Endometrial microvascular endothelial cells (primary cell): ENCODE measurements around the gene CLDN1. TPM values are rescaled to one million over a fixed set of nuclear protein-coding genes. Genes with fewer than 3 reads are reported as not detected.

Source experiments
- in situ Hi-C: cut with HindIII; loops from 2 replicates; pipeline ENCODE4 v1.10.0; 2017; ENCODE audit warnings: low sequenced_read_pairs, low pct_unique_long_range_greater_than_20kb; ENCODE audit errors: inconsistent ontology term
- total RNA-seq: library from RNA; depleted of rRNA; stranded (reverse); fragments of >200 nt; gene quantifications from one replicate; pipeline ENCODE4 v1.2.3, GENCODE V29; 2015; ENCODE audit errors: inconsistent ontology term

Gene CLDN1
- 48.3 TPM for total RNA-seq

GRCh38 chr3:190321789-190322603, at the start of gene CLDN1:
Gene CLDN1, minus strand, starts transcription at chr3:190322446. Its CDS starts 240 bp downstream, at chr3:190322206.
- in situ Hi-C loops, result no loop called here

DNA sequence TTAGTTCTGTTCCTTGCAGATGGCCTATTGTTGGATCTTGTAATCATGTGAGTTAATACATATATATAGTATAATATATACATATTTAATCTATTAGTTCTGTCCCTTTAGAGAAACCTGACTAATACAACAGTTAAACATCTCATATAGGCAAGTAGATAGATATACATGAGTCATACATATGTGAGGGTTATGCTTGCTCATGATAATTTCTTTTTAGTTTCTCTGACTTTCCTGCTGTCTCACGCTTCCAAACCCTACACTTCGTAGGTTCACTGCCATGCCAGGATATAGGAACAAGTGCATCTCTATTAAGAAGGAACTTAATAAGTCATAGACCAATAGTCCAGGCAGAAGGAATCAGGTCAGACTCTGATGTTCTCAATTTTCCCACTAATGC, 48.9 kb upstream of the CLDN1 start:
- in situ Hi-C loops, result no loop called here

- in situ Hi-C loops, result no loop called here
These were observed 48.1 kb upstream of the CLDN1 start for GRCh38 chr3:190370369-190370768.

DNA sequence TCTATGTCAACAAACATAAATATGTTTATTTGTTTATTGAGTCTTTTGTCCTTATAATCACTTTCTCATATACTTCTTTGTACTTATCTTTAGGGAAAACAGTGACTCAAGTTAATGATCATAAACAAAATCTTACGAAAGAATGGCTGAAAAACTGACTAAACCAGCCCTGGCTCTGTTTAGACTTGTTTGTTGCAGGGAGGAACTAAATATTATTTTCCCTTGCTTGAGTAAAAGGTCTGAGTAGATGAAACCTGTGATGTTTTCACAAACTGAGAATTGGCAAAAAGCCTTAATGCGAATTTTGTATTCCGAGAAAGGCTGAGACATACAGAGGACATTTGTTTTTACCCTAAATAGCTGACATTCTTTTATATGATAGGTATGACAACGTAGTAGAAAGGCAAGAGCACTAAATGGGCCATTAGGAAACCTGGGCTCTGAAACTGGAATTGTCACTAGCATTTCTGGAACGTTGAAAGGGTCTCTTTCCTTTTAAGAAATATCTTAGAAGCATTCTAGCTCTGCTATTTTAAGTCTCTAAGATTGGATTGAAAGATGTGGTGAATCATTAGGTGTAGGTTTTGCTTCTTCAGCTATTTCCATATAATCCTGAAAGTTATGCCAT, 47.5 kb upstream of the CLDN1 start:
- in situ Hi-C loops, result no loop called here

DNA sequence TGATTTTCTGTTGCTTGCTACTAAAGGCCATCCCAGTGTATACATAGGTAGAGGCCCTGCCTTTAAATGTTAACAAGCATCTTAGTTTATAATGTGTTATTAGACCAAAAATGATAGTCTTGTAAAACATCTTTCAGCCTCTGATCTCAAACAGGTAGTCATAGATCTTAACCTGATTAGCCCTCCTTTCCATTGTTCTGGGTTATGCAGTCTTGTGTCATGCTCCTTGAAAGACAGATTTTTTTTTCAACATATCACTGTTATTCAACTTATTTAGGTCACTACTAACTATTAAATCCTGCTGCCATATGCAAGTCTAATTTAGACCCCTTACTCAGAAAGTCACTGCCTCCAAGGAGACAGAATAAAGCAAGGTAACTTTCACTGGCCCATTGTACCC, 46.6 kb upstream of the CLDN1 start:
- in situ Hi-C loops, result no loop called here

DNA sequence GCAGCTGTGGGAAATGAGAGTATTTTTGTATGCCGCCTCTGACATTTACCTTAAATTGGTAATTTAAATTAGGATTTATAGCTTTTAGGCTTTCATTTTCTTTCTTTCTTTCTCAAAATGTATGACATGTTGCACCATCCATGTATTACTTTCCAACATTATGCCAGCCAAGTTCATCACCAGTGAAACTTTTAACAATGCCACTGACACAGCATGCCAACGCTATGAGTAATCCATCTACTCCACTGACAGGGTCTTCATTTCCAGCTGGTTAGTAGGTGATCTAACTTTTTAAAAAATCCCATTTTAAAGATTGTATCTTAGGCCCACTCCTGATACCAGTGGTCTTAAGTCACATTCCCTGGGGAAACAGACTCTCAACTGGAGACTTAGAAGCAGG, 43.9 kb upstream of the CLDN1 start:
- in situ Hi-C loops, result no loop called here

- in situ Hi-C loops, result no loop called here
These were observed 40.0 kb upstream of the CLDN1 start for GRCh38 chr3:190362258-190362657.

- in situ Hi-C loops, result no loop called here
These were observed 39.5 kb upstream of the CLDN1 start for GRCh38 chr3:190361791-190362190.

DNA sequence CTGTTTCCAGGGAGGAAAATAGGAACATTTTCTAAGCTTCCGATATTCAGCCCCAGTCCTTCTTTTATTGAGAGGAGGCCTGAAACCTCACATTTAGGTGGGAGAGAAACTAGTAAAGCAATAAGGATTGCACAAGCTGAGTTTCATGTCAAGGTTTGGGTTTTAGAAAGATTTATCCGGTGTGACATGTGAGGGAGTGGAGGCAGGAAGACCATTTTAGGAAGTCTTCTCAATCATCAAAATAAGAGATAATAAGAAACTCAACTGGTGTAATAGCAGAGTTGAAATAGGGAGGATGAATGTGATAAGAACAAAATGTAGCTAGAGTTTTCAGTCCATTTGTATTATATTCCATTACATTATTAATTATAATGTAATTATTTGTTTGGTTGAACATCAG, 38.0 kb upstream of the CLDN1 start:
- in situ Hi-C loops, result no loop called here

DNA sequence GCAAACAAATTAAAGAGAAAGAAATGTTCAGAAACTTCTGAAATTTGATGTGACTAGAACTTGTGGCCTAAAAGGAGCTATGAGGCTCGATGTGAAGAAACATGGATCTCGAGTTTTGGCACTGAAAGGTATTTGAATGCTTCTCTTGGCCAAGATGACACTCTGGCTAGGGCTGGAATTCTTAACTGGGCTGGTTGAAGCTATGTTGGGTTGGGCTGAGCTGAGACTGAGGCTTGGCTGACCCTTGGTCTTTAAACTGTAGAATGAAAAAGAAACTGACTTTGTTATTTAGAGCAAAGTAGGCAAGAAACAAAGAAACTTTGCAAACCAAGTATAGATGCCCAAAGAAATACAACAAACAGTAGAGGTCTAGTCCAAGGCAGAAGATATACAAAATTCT, 37.6 kb upstream of the CLDN1 start:
- in situ Hi-C loops, result no loop called here

DNA sequence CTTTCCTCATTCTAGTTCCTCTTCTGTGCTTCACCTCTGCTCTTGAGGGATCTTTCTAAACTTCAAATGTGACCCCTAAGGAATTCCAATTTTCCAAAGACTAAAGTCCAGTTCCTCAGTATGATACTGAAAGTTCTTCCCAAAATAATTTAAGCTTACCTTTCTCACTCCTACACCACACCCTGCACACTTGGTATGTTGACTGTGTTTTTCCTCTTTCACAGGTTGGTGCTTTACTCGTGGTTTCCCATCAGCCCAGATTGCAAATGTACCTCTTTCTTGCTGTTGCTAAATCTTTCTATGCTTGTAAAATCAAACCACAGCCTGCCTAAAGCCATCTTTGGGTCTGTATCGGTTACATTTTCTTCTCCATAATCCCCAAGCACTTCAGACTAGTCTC, 35.2 kb upstream of the CLDN1 start:
- in situ Hi-C loops, result no loop called here

GRCh38 chr3:190356246-190356645, 34.0 kb upstream of the CLDN1 start:
- in situ Hi-C loops, result no loop called here

DNA sequence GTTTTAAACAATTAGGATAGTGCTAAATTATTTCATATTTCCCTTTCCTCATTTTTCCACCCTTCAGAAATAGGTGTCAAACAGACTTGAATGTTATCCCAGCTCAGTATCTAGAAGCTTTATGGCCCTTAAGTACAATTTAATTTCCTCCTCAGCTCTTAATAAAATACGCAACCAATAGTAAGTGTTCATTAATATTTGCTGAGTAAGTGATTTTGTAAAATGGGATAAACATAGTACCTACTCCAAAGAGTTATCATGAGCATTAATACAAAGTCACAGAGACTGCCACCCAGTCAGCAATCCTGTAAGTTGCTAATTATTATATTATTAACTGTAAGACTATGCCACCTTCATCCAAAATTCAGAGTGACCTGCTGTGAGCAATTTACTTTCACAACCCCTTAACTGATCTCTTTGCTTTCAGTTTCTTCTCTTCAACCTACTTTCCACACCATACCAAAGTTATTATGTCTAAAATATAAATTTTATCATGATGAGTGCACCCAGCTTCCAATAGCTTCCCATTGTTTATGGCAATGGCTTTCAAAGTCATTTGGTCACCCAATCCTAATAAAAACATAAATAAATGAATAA, 30.7 kb upstream of the CLDN1 start:
- in situ Hi-C loops, result no loop called here

GRCh38 chr3:190346541-190346940, 24.3 kb upstream of the CLDN1 start:
- in situ Hi-C loops, result no loop called here

DNA sequence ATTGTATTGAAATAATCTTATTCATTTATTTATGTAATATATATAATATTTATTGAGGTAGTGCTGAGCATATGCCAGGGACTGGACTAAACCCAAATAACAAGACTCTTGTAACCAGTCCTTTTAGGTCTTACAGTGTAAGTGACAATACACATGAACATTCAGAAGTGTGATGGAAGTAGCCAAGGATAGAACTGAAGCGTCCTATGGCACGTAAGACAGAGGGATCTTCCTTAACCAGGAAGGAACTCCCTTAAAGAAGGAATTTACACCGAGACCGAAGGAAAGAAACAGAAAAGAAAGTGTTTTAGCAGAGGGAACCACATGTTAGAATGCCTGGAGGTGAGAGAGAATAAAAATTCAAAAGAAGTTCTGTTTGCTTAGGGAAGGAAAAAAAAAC, 23.6 kb upstream of the CLDN1 start:
- in situ Hi-C loops, result no loop called here

DNA sequence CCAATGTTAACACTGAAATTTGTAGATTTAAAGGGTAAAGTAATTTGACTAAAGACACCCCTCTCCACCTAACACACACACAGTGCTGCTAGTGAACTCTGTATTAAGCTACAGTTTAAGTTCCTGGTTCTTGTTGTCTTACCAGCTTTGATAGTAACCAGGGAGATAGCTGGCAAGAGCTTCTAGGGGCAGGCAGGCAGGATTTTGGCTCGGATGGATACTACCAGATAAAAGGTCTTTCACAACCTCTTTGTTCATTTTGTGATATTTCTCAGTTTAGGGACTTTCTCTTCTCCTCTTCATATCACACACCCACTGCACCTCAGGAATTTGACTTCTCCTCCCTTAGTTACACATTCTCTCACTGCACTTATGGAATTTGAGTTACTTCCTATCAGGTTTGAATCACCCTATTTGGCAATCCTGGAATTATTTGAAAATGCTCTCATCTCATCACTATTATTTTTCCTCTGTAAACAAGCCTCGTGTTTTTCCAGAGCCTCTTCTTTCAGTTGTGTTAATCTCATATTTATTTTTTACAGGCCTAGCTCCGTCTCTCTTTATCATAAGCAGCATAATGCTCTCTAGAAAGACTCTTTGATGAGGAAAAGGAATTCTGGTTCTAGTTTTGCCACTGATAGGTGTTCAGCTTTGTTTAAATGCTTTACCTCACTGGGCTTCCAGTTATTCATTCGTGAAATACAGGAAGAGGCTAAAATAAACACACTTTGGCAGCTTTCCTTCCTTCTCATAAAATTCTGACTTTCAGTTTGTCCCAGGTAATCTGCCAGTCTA, 23.0 kb upstream of the CLDN1 start:
- in situ Hi-C loops, result no loop called here

- in situ Hi-C loops, result no loop called here
These were observed 17.8 kb upstream of the CLDN1 start for GRCh38 chr3:190340071-190340470.

- in situ Hi-C loops, result no loop called here
These were observed 16.9 kb upstream of the CLDN1 start for GRCh38 chr3:190339130-190339529.

- in situ Hi-C loops, result no loop called here
These were observed 16.5 kb upstream of the CLDN1 start for GRCh38 chr3:190338717-190339116.
